GM23338 (cell line): ENCODE data around the gene ASPDH. TPM values are rescaled to one million over a fixed set of nuclear protein-coding genes. Genes with fewer than 3 reads are reported as not detected.

Source experiments
- ATAC-seq: fragments of 200-7000 bp; cut with Tn5 transposase; 3 replicates; pipeline ENCODE4 v1.9.1; 2020
- DNase-seq: peaks from one replicate; pipeline ENCODE4 v3.0.0-alpha.2; 2015; ENCODE audit warnings: low spot score
- H2AFZ ChIP-seq: fragments of 200-600 bp; sonication (generic); 2 replicates; pipeline ENCODE4 v1.8.0; 2016; ENCODE audit warnings: antibody characterized with exemption, mild to moderate bottlenecking, moderate library complexity
- H3F3A ChIP-seq: fragments of 200-600 bp; sonication (generic); replicated peaks from 2 replicates; pipeline ENCODE4 v1.8.0; 2017; ENCODE audit warnings: antibody characterized with exemption, mixed run types, low read depth
- H3K27ac ChIP-seq: fragments of 200-600 bp; sonication (generic); 2 replicates; pipeline ENCODE4 v1.6.1; 2016; ENCODE audit warnings: low read depth
- H3K27me3 ChIP-seq: fragments of 200-600 bp; sonication (generic); 2 replicates; pipeline ENCODE4 v1.8.0; 2016; ENCODE audit warnings: mild to moderate bottlenecking, mixed run types, moderate library complexity; ENCODE audit not compliant: insufficient read depth
- H3K36me3 ChIP-seq: fragments of 200-600 bp; sonication (generic); 2 replicates; pipeline ENCODE4 v1.8.0; 2016; ENCODE audit warnings: mild to moderate bottlenecking; ENCODE audit not compliant: insufficient read depth
- H3K4me1 ChIP-seq: fragments of 200-600 bp; sonication (generic); 2 replicates; pipeline ENCODE4 v1.8.0; 2016; ENCODE audit warnings: mild to moderate bottlenecking, moderate library complexity; ENCODE audit not compliant: insufficient read depth
- H3K4me2 ChIP-seq: fragments of 200-600 bp; sonication (generic); 2 replicates; pipeline ENCODE4 v1.7.1; 2017; ENCODE audit warnings: mixed run types
- H3K4me3 ChIP-seq: fragments of 200-600 bp; sonication (generic); 2 replicates; pipeline ENCODE4 v1.6.1; 2016; ENCODE audit warnings: mixed run types
- H3K79me2 ChIP-seq: fragments of 200-600 bp; sonication (generic); replicated peaks from 2 replicates; pipeline ENCODE4 v1.8.0; 2017; ENCODE audit warnings: mild to moderate bottlenecking; ENCODE audit not compliant: insufficient read depth
- H3K9me2 ChIP-seq: fragments of 200-600 bp; sonication (generic); 2 replicates; pipeline ENCODE4 v1.8.0; 2017; ENCODE audit not compliant: insufficient read depth
- H4K20me1 ChIP-seq: fragments of 200-600 bp; sonication (generic); replicated peaks from 2 replicates; pipeline ENCODE4 v1.8.0; 2017; ENCODE audit warnings: mild to moderate bottlenecking; ENCODE audit not compliant: insufficient read depth
- H3K27ac Mint-ChIP-seq: 2 replicates; pipeline ENCODE4 v1.8.0; 2020; ENCODE audit warnings: inconsistent platforms, mild to moderate bottlenecking, moderate library complexity, mixed read lengths
- H3K27me3 Mint-ChIP-seq: 3 replicates; pipeline ENCODE4 v1.8.0; 2022; ENCODE audit warnings: low read depth, mild to moderate bottlenecking, moderate library complexity, mixed read lengths, inconsistent platforms; ENCODE audit not compliant: insufficient read depth, poor library complexity
- H3K36me3 Mint-ChIP-seq: 3 replicates; pipeline ENCODE4 v1.8.0; 2021; ENCODE audit warnings: low read depth, mild to moderate bottlenecking, inconsistent platforms, moderate library complexity, mixed read lengths
- H3K4me1 Mint-ChIP-seq: 3 replicates; pipeline ENCODE4 v1.8.0; 2020; ENCODE audit warnings: mild to moderate bottlenecking, inconsistent platforms, mixed read lengths
- H3K4me3 Mint-ChIP-seq: 3 replicates; pipeline ENCODE4 v1.8.0; 2021; ENCODE audit warnings: moderate library complexity, mild to moderate bottlenecking, inconsistent platforms, mixed read lengths
- H3K9me3 Mint-ChIP-seq: 3 replicates; pipeline ENCODE4 v1.8.0; 2020; ENCODE audit warnings: moderate library complexity, mild to moderate bottlenecking, inconsistent platforms, mixed read lengths
- CREB1 ChIP-seq: fragments of 250-450 bp; sonication (Bioruptor Pico); IDR thresholded peaks from 2 replicates; pipeline ENCODE4 v1.5.0; 2020; ENCODE audit warnings: low read depth, mild to moderate bottlenecking, moderate library complexity
- CTCF ChIP-seq, 2 experiments: fragments of 200-600 bp in 1 of 2; sonication (generic) in 1 of 2; conservative IDR thresholded peaks; 2 replicates each; pipeline versions ENCODE4 v1.5.1 to v1.6.1; 2016 to 2017; ENCODE audit warnings: antibody characterized with exemption in 2 of 2, low read depth in 2 of 2, mild to moderate bottlenecking in 2 of 2, moderate library complexity in 1 of 2
- EZH2 ChIP-seq: fragments of 200-600 bp; sonication (generic); IDR thresholded peaks from one replicate; pipeline ENCODE4 v1.8.0; 2017; ENCODE audit warnings: antibody characterized with exemption, mild to moderate bottlenecking, low read depth; ENCODE audit not compliant: unreplicated experiment
- EZH2phosphoT487 ChIP-seq: fragments of 200-600 bp; sonication (generic); IDR thresholded peaks from one replicate; pipeline ENCODE4 v1.8.1; 2018; ENCODE audit warnings: antibody characterized with exemption; ENCODE audit not compliant: unreplicated experiment
- JUNB ChIP-seq: IDR thresholded peaks from one replicate; pipeline ENCODE4 v1.6.1; 2016; ENCODE audit warnings: antibody characterized with exemption; ENCODE audit not compliant: unreplicated experiment
- NANOG ChIP-seq: IDR thresholded peaks from 2 replicates; pipeline ENCODE4 v1.6.1; 2016; ENCODE audit warnings: antibody characterized with exemption, borderline replicate concordance
- POLR2AphosphoS5 ChIP-seq: IDR thresholded peaks from 2 replicates; pipeline ENCODE4 v1.6.1; 2016; ENCODE audit warnings: antibody characterized with exemption, low read depth
- STAT1 ChIP-seq: IDR thresholded peaks from one replicate; pipeline ENCODE4 v1.6.1; 2016; ENCODE audit warnings: antibody characterized with exemption; ENCODE audit not compliant: unreplicated experiment
- ZNF114 ChIP-seq: fragments of 250-450 bp; sonication (Bioruptor Pico); IDR thresholded peaks from 2 replicates; pipeline ENCODE4 v1.5.0; 2020; ENCODE audit warnings: mild to moderate bottlenecking, moderate library complexity
- ZNF331 ChIP-seq: fragments of 250-450 bp; sonication (Bioruptor Pico); IDR thresholded peaks from 2 replicates; pipeline ENCODE4 v1.5.0; 2020; ENCODE audit warnings: low read depth, mild to moderate bottlenecking, moderate library complexity
- polyA plus RNA-seq: library from polyadenylated mRNA; unstranded; fragments of >200 nt; fragmentation: Nextera tagmentation; extraction: Ambion mirVana; gene quantifications from 2 replicates; pipeline ENCODE4 v1.2.1, GENCODE V29; 2016
- total RNA-seq: library from RNA; depleted of rRNA; stranded (reverse); fragments of >200 nt; shearing (Covaris generic); gene quantifications from 2 replicates; pipeline ENCODE4 v1.2.3, GENCODE V29; 2014
- TF ChIP-seq, protein P1 (sequence below): IDR thresholded peaks from one replicate; pipeline ENCODE4 v1.6.1; 2018; ENCODE audit warnings: antibody characterized with exemption; ENCODE audit not compliant: unreplicated experiment
- TF ChIP-seq, protein P2 (sequence below): IDR thresholded peaks from 2 replicates; pipeline ENCODE4 v1.6.1; 2016; ENCODE audit warnings: antibody characterized with exemption

ASPDH gene
- total and polyA plus RNA-seq, 2 experiments from 2014 or later: not detected

DNA sequence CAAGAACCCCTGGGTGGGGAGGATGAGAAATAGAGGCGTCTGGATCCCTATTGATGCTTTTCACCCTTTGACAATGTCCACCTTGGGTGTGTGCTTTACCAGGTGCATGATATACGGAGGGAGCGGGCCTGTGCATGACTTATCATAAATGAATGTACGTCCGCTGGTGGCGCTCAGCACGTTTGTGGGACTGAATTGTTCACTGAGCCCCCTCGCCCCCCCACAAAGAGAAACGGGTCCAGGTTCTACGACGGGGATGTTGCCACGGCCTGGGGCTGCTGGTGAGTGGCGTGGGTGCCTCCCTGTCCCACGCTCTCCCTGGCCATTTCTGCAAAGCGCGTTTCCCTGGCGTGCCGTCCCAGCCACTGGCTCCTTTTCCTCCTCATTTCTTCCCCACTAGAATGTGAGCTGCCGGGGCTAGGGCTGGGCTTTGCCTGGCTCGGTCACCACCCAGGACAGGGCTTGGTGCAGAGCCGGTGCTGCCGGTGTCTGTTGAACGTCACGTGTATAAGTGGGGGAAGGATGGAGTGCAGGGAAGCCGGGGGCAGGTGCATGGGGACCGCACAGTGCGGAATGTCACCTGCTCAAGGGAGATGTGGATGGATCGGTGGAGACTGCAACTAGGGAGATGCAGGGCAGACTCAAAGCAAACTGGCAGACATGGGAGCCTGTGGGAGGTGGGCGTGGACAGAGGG is 33.0 kb upstream of the ASPDH start (continued):
- TF ChIP-seq, protein P1, sequence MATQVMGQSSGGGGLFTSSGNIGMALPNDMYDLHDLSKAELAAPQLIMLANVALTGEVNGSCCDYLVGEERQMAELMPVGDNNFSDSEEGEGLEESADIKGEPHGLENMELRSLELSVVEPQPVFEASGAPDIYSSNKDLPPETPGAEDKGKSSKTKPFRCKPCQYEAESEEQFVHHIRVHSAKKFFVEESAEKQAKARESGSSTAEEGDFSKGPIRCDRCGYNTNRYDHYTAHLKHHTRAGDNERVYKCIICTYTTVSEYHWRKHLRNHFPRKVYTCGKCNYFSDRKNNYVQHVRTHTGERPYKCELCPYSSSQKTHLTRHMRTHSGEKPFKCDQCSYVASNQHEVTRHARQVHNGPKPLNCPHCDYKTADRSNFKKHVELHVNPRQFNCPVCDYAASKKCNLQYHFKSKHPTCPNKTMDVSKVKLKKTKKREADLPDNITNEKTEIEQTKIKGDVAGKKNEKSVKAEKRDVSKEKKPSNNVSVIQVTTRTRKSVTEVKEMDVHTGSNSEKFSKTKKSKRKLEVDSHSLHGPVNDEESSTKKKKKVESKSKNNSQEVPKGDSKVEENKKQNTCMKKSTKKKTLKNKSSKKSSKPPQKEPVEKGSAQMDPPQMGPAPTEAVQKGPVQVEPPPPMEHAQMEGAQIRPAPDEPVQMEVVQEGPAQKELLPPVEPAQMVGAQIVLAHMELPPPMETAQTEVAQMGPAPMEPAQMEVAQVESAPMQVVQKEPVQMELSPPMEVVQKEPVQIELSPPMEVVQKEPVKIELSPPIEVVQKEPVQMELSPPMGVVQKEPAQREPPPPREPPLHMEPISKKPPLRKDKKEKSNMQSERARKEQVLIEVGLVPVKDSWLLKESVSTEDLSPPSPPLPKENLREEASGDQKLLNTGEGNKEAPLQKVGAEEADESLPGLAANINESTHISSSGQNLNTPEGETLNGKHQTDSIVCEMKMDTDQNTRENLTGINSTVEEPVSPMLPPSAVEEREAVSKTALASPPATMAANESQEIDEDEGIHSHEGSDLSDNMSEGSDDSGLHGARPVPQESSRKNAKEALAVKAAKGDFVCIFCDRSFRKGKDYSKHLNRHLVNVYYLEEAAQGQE: no peak
- no peak for TF ChIP-seq CTCF (conservative IDR thresholded peaks at IDR 0.05; ENCODE audit: low read depth in 2 of 2)
- TF ChIP-seq, protein P2, sequence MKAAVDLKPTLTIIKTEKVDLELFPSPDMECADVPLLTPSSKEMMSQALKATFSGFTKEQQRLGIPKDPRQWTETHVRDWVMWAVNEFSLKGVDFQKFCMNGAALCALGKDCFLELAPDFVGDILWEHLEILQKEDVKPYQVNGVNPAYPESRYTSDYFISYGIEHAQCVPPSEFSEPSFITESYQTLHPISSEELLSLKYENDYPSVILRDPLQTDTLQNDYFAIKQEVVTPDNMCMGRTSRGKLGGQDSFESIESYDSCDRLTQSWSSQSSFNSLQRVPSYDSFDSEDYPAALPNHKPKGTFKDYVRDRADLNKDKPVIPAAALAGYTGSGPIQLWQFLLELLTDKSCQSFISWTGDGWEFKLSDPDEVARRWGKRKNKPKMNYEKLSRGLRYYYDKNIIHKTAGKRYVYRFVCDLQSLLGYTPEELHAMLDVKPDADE: no peak

- peaks cover 6% of the 10 kb centered on the region; the same call in 1 of the 2 replicates for H3K4me1 ChIP-seq
- H3K27ac Mint-ChIP-seq: no peak overlapping the region
- H3K27ac ChIP-seq: no peak overlapping the region
- peaks cover 31% of the 10 kb centered on the region for H3K36me3 Mint-ChIP-seq
- peaks cover 94% of the 10 kb centered on the region for H3K9me3 Mint-ChIP-seq
- no peak for ATAC-seq
- H4K20me1 ChIP-seq: no peaks in the 10 kb centered on the region; the same call in 1 of the 2 replicates
- no peak for DNase-seq
- no peaks in the 10 kb centered on the region for H3K4me1 Mint-ChIP-seq
- H3K27me3 Mint-ChIP-seq: peaks cover 4% of the 10 kb centered on the region
- no peaks in the 10 kb centered on the region for H3K79me2 ChIP-seq
- no peaks in the 10 kb centered on the region for H3F3A ChIP-seq
- H3K36me3 ChIP-seq: no peaks in the 10 kb centered on the region
- no peaks in the 10 kb centered on the region for H3K27me3 ChIP-seq
- no peak overlapping the region for H3K4me3 ChIP-seq
- H3K9me2 ChIP-seq: no peaks in the 10 kb centered on the region
- H3K4me2 ChIP-seq: no peak overlapping the region
- H2AFZ ChIP-seq: no peak overlapping the region
- no peak overlapping the region for H3K4me3 Mint-ChIP-seq
- TF ChIP-seq NANOG: no peak
- no peak for TF ChIP-seq ZNF114 (CRISPR knock-in tag)
- TF ChIP-seq, protein P2: no peak
- TF ChIP-seq CTCF (conservative IDR thresholded peaks at IDR 0.05; ENCODE audit: low read depth in 2 of 2): no peak
- TF ChIP-seq ZNF331 (CRISPR knock-in tag): no peak
- TF ChIP-seq JUNB: no peak
- TF ChIP-seq STAT1: no peak
- TF ChIP-seq CREB1 (CRISPR knock-in tag): no peak
- TF ChIP-seq EZH2: no peak
- no peak for TF ChIP-seq POLR2AphosphoS5
- TF ChIP-seq EZH2phosphoT487: no peak
- TF ChIP-seq, protein P1: no peak
These were observed 29.2 kb upstream of the ASPDH start for GRCh38 chr19:50542943-50543342.
